Activated naive CD8-positive, alpha-beta T cell (primary cell): ENCODE results near the gene GRK3.
"Not testable (repeated sequence)": the region's sequence is repeated elsewhere in the genome, so short reads cannot be mapped to it uniquely, and the experiment has no call there.

ENCODE experiments used
- H3K27ac Mint-ChIP-seq: one replicate; pipeline ENCODE4 v1.8.0; 2021; ENCODE audit warnings: mixed read lengths
- H3K27me3 Mint-ChIP-seq: one replicate; pipeline ENCODE4 v1.8.0; 2021; ENCODE audit warnings: mixed read lengths
- H3K36me3 Mint-ChIP-seq: one replicate; pipeline ENCODE4 v1.8.0; 2021; ENCODE audit warnings: mixed read lengths
- H3K4me1 Mint-ChIP-seq: one replicate; pipeline ENCODE4 v1.8.0; 2021; ENCODE audit warnings: low read depth, mixed read lengths
- H3K4me3 Mint-ChIP-seq: one replicate; pipeline ENCODE4 v1.8.0; 2021; ENCODE audit warnings: mild to moderate bottlenecking, mixed read lengths
- H3K9me3 Mint-ChIP-seq: one replicate; pipeline ENCODE4 v1.8.0; 2021; ENCODE audit warnings: low read depth, mixed read lengths

GRK3 gene

DNA sequence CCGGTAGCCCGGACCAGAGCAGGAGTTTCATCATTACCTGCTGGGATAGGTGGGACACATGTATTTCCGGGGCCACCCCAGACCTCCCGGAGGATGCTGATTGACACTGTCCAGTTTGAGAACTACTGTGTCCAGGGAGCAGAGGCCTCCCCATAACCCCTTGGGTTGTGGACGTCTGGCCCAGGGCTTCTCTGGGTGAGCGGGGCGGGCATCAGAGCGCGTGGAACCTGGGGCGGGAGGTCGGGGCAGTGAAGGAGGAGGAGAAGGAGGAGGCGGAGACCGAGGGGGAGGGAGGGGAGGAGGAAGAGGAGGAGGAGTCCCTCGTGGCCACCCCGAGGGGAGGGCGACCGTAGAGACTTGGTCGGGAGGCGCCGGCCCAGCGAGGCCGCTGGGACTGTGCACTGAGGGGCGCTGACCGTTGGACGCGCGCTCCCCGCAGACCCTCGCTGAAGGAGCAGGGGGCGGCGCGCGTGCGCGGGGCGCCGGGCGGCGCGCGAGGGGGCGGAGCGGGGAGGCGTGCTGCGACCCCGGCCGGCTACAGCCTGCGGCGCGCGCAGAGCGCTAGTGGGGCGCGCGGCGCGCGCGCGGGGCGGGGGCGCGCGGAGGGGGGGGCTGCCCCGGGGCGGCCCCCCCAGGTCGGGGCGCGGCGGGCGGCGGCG lies at the start of gene GRK3:
Gene GRK3 (plus strand): TSS at position 356 of the 659 bp plus-strand sequence. CDS start 366 bp downstream, outside the sequence.
- H3K27ac Mint-ChIP-seq: peak within 1 kb of the TSS; percentile 92
- peak within 1 kb of the TSS; percentile 95 for H3K4me3 Mint-ChIP-seq
- no peaks in the 10 kb centered on the region for H3K9me3 Mint-ChIP-seq
- H3K27me3 Mint-ChIP-seq: no peaks in the 10 kb centered on the region
- peaks cover 4% of the 10 kb centered on the region for H3K36me3 Mint-ChIP-seq
- H3K4me1 Mint-ChIP-seq: peaks cover 43% of the 10 kb centered on the region

DNA sequence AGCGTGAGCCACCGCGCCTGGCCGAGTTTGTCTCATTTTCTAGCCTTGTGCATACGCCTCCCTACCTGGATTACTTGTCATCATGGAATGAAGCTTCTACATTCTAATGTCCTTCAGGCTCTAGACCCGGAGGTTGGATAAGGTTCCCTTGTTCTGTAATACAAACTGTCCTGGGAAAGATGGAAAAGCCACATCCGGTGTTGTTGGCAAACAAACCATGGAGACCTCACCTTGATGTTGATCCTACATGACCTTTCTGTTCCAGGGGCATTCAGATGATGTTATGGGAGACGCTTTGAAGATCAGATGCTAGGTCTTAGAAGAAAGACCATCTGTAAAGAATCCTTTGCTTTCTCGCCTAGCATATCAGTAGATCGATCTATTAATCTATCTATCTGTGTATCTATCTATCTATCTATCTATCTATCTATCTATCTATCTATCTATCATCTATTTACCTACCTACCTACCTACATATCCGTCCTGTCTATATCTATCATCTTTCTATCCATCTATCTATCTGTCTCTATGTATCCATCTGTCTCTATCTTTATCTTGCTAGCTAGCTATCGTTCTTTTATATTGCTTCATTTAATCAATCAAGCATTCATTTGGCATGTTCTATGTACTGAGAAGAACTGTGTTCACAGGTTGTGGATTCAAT lies 46.3 kb upstream of the GRK3 start:
- peaks cover 6% of the 10 kb centered on the region for H3K9me3 Mint-ChIP-seq
- H3K4me3 Mint-ChIP-seq: no peak overlapping the region
- H3K27me3 Mint-ChIP-seq: no peaks in the 10 kb centered on the region
- peaks cover 19% of the 10 kb centered on the region for H3K36me3 Mint-ChIP-seq
- no peak overlapping the region for H3K27ac Mint-ChIP-seq
- no peaks in the 10 kb centered on the region for H3K4me1 Mint-ChIP-seq

DNA sequence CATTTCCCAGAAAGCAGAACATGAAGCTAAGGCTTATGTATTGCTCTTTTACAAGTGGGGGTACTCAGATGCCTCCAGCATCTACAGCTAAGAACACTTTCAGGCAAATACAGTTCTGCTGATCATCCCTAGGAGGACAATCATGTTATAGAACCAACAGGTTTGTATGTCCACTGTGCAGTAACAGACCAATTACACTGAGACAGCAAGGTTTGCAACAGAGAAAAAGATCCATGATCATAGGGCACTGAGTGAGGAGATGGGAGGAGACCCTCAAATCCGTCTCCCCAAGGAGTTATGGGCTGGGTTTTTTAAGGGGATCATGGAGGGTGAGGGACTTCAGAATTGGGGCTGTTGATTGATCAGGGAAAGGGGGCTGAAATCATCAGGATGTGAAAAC lies 39.1 kb upstream of the GRK3 start:
- H3K27ac Mint-ChIP-seq: no peak overlapping the region
- peaks cover 22% of the 10 kb centered on the region for H3K9me3 Mint-ChIP-seq
- no peak overlapping the region for H3K4me3 Mint-ChIP-seq
- H3K36me3 Mint-ChIP-seq: peaks cover 27% of the 10 kb centered on the region
- no peaks in the 10 kb centered on the region for H3K4me1 Mint-ChIP-seq
- H3K27me3 Mint-ChIP-seq: no peaks in the 10 kb centered on the region

DNA sequence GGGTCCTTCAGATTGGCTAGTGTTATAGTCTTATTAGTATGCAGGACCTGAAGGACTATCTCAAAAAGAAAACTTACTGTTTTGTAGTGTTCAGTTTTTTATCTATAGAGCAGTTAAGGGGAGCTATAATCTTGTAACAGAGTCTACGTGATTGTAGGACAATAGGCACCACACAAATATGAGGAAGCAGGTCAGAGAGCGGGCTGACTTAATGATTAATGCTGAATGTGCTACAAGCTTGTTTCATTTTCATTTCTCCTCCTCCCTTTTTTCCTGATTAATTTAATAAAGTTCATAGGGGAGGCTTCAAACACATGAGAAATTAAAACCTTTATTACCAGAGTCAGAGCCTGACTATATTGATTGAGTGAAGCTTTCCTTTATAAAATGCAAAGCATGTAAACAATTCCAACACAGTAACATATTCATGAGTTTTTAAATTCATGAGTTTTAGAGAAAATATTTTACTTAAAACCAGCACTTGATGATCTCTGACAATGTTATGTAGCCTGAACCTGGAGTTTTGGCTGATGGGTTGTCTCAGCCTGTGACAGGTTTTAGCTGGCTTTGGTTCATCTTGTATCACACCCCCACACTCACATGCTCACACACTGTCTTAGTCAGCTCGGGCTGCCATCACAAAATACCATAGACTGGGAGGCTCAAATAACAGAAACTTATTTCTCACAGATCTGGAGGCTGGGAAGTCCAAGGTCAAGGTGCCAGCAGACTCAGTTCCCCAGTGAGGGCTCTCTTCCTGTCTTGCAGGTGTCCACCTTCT lies 38.5 kb upstream of the GRK3 start:
- H3K4me3 Mint-ChIP-seq, H3K27ac Mint-ChIP-seq, H3K4me1 Mint-ChIP-seq, H3K27me3 Mint-ChIP-seq: not testable (repeated sequence)
- Mint-ChIP-seq H3K36me3 (peaks cover 30% of the 10 kb centered on the region), H3K9me3 (peaks cover 26% of the 10 kb centered on the region)

DNA sequence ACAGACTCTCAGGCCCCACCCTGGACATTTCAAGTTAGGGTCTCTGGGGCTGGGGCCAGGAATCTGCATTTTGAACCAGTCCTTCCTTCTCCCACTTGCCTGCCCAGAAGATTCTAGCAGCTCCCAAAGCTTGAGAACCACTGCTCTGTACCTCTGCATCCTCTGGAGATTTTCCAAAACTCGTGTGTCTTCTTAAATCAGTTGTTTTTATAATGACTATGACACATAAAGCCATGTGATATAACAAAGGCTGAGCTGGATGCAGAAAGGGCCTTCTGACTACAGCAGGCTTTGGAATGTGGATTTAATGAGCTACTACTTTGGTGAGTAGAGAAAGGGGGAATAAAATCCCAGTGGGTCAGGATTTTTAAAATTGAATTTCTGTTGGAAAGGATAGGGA lies 37.5 kb upstream of the GRK3 start:
- not testable (repeated sequence) for H3K4me1 Mint-ChIP-seq, H3K27ac Mint-ChIP-seq

DNA sequence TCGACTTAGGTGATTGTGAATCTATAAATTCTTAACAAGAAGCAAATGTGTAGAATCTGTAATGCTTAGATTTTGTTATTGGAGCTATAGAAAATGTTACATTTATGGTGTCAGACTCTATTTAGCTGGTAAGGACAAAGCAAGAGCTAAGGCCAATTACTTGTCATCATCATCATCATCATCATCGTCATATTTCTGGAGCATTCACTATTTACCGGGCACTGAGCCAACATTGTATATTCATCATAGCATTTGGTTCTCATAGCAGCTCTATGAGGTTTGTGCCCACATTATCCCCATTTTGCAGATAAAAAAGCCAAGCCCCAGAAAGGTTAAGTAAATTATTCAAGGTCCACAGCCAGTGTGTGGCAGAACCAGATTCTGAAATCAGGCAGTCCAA lies 36.4 kb upstream of the GRK3 start:
- not testable (repeated sequence) for H3K4me3 Mint-ChIP-seq, H3K4me1 Mint-ChIP-seq, H3K27me3 Mint-ChIP-seq, H3K27ac Mint-ChIP-seq
- Mint-ChIP-seq H3K36me3 (peaks cover 19% of the 10 kb centered on the region), H3K9me3 (peaks cover 20% of the 10 kb centered on the region)

More for the DNA sequence above, 37.5 kb upstream of the GRK3 start:
- H3K27me3 Mint-ChIP-seq, H3K4me3 Mint-ChIP-seq: not testable (repeated sequence)
- Mint-ChIP-seq H3K36me3 (peaks cover 23% of the 10 kb centered on the region), H3K9me3 (peaks cover 21% of the 10 kb centered on the region)

DNA sequence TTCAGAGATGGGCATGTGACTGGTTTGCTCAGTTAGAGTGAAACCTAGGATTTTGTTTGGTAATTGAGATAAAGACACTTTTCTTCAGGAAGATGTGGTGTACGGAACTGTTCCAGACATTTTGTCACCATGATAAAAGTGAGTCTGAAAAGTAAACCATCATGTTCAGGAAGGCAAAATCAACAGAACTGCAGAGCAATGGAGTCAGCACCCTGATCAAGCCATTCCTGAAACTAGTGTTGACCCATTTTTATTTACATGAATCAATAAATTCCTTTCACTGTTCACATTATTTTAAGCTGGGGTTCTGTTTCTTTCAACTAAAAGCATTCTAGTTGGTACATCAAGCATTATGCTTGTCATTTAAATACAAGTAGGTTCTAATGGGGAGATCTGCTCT lies 35.4 kb upstream of the GRK3 start:
- Mint-ChIP-seq H3K36me3 (peaks cover 19% of the 10 kb centered on the region), H3K9me3 (peaks cover 20% of the 10 kb centered on the region)
- not testable (repeated sequence) for H3K27ac Mint-ChIP-seq, H3K4me1 Mint-ChIP-seq, H3K27me3 Mint-ChIP-seq, H3K4me3 Mint-ChIP-seq

DNA sequence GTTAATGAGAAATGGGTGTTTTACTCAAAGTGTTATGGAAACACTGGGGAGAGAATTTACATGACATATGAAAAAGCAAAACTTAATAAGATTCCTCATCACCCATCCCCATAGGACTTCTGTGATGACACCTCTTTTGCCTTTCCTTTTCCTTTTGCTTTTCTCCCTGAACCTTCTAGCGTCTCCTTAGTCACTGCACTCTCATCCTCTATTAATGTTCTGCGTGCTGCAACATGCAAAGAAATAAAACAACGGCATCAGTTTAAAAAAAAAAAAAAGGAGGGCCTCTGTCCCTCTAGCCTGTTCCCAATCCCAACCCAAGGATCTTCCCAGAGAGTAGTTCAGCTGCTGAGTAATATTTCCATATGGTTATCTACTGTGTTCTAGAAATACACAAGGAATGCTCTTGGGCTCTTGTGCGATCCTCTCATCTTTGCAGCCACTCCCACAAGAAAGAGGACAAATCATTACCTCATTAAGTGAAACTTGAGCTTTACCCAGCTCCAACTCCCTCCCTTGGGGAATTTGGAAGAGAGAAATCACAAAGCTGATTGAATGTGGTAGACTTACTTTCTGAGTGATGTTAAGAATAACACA lies 34.8 kb upstream of the GRK3 start:
- not testable (repeated sequence) for H3K4me1 Mint-ChIP-seq, H3K27me3 Mint-ChIP-seq, H3K4me3 Mint-ChIP-seq, H3K27ac Mint-ChIP-seq
- peaks cover 14% of the 10 kb centered on the region for H3K9me3 Mint-ChIP-seq
- H3K36me3 Mint-ChIP-seq: peaks cover 18% of the 10 kb centered on the region

DNA sequence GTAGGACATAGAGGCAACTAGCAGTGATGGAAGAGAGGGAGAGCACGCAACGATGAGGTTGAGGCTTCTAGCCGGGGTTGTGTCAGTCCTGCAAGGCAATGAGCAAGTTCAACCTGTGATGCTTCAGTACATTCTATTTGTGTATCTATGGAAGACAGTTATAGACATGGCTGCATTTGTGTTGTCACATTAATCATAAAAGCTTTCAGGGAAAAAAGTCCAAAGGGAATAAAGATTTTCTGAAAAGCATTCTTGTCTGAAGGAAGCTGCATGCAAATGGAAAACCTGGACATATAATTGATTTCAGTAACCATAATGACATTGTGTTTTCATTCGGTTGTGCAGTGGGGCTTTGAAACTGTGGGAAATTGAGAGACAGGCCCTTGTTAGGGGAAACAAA lies 32.8 kb upstream of the GRK3 start:
- H3K36me3 Mint-ChIP-seq: peaks cover 15% of the 10 kb centered on the region
- not testable (repeated sequence) for H3K4me3 Mint-ChIP-seq, H3K27me3 Mint-ChIP-seq, H3K27ac Mint-ChIP-seq, H3K9me3 Mint-ChIP-seq, H3K4me1 Mint-ChIP-seq

DNA sequence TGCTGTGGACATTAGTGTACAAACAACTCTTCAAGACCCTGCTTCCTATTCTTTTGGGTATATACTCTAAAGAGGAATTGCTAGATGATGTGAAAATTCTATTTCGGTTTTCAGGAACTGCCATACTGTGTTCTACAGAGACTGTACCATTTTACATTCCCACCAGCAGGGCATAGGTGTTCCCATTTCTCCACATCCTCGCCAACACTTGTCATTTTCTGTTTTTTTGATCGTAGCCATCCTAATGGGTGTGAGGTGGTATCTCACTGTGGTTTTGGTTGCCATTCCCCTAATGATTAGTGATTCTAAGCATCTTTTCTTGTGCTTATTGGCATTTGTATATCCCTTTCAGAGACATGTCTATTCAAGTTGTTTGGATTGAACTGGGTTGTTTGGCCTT lies 29.8 kb upstream of the GRK3 start:
- Mint-ChIP-seq H3K27me3 (no peaks in the 10 kb centered on the region), H3K27ac (no peak overlapping the region), H3K4me1 (no peaks in the 10 kb centered on the region), H3K36me3 (peaks cover 11% of the 10 kb centered on the region), H3K9me3 (peaks cover 3% of the 10 kb centered on the region), H3K4me3 (no peak overlapping the region)

DNA sequence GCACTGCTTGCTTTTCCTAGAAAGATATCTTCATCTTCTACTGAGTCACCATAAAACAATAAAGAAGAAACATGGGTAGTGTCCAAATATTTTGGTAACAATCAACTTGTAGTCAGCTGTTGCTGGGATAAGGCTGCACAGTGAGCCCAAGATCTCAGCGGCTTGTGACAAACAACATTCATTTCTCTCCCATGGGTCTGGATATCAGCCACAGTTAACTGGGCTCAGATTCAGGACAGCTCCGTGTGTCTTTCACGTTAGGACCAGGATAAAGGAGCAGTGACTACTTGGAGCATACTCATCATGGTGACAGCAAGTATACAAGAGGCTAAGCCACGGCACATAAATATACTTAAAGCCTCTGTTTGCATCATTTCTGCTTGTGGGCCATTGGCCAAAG lies 27.9 kb upstream of the GRK3 start:
- no peaks in the 10 kb centered on the region for H3K9me3 Mint-ChIP-seq
- H3K27ac Mint-ChIP-seq: no peak overlapping the region
- no peaks in the 10 kb centered on the region for H3K27me3 Mint-ChIP-seq
- no peaks in the 10 kb centered on the region for H3K4me1 Mint-ChIP-seq
- H3K4me3 Mint-ChIP-seq: no peak overlapping the region
- H3K36me3 Mint-ChIP-seq: peaks cover 5% of the 10 kb centered on the region

DNA sequence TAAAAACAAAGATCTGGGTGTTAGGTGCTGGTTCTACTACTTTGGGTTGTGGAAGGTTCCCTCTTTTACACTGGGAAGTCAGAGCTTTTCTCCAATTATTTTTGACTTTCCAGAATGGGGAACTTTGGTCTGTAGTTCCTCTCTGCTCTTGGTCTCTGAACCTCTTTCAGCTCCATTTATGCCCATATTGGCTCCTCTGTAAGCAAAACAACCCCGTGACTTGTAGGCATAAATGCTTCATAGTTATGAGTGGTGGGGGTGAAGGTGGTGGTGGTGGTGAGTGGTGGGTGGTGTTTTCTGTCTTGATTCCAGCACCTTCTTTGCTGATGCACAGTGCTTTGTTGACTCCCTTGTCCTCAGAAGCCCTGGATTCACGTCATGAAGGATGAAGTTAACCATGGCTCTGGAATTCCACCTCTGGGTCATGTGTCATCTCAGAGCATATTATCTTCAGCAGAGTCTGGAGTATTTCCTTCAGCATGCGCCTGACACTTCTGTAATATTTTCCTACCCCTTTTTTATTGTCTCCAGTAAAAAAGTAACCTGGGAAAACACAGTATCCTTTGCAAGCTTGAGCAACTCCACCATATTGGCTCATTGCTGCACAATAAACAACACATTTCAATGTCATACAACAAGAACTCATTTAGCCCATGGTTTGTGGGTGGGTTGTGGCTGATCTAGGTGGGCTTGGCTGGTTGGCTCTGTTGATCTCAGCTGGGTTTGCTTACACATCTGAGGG lies 24.1 kb upstream of the GRK3 start:
- Mint-ChIP-seq H3K27ac (no peak overlapping the region), H3K36me3 (peaks cover 9% of the 10 kb centered on the region), H3K4me3 (no peak overlapping the region), H3K9me3 (no peaks in the 10 kb centered on the region), H3K27me3 (no peaks in the 10 kb centered on the region), H3K4me1 (no peaks in the 10 kb centered on the region)

DNA sequence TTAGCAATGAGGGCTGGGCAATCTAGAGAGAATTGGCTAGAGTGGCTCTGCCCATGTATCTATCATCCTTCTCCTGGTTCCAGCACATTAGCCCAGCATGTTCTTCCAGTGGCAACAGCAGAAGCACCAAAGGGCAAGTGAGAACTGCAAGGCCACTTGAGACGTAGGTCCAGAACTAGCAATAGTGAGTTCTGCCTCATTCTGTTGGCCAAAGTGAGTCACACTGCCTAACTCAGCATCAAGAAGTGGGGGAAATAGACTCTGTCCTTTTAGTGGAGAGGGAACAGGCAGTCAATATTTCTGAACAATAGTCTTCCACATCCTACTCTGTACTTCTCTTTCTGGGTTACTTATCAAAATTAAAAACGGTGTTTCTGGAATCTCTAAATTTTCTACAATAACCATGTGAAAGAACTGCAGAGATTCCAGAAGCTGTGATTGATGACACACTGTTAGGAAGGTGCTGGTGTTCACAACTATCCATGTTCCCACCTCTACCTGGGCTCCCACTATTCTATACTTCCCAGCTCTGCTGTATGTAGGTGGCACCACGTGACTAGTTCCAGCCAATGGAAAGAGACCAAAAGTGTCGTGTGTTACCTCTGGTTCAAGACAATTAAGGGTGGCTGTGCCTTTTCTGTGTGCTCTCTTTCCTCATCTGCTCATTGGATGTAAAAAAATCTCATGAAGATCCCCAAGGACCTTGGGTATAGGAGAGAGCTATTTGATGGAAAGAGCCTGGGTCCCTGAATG lies 23.4 kb upstream of the GRK3 start:
- H3K9me3 Mint-ChIP-seq: no peaks in the 10 kb centered on the region
- H3K27me3 Mint-ChIP-seq: no peaks in the 10 kb centered on the region
- peaks cover 11% of the 10 kb centered on the region for H3K36me3 Mint-ChIP-seq
- H3K4me3 Mint-ChIP-seq: no peak overlapping the region
- no peak overlapping the region for H3K27ac Mint-ChIP-seq
- H3K4me1 Mint-ChIP-seq: no peaks in the 10 kb centered on the region

DNA sequence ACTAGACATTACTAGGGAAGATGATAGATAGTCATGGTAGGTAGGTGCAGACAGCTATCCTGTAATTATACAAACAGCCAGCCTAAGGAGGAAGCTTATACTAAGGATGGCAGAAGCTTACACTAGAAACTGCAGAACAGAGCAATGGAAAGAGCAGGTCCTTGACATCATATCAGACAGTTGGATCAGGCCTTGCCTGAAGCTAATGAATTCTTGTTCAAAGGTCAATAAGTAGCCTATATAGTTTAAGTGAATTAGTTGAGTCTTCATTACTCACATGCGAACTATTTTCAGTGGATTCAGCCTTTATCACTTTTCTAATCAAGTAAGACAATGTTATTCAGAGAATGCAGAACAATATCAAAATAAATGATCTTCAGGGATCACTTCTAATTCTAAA lies 22.3 kb upstream of the GRK3 start:
- Mint-ChIP-seq H3K9me3 (no peaks in the 10 kb centered on the region), H3K27me3 (no peaks in the 10 kb centered on the region), H3K4me1 (no peaks in the 10 kb centered on the region), H3K27ac (no peak overlapping the region), H3K4me3 (no peak overlapping the region), H3K36me3 (peaks cover 8% of the 10 kb centered on the region)
